T-helper 1 cell treated with Interleukin-12 subunit alpha and Interleukin-12 subunit beta and Interleukin-4 antibody, amounts not matched to agents 30 μg/mL and 1 μg/mL, for 36 hours (primary cell): ENCODE data around the gene CREB3.

Experiments used
- H3K27ac Mint-ChIP-seq: one replicate; pipeline ENCODE4 v1.8.0; 2021; ENCODE audit warnings: mild to moderate bottlenecking, mixed read lengths
- H3K27me3 Mint-ChIP-seq: one replicate; pipeline ENCODE4 v1.8.0; 2021; ENCODE audit warnings: low read depth, mixed read lengths
- H3K36me3 Mint-ChIP-seq: one replicate; pipeline ENCODE4 v1.8.0; 2021; ENCODE audit warnings: low read depth, mixed read lengths
- H3K4me1 Mint-ChIP-seq: one replicate; pipeline ENCODE4 v1.8.0; 2021; ENCODE audit warnings: low read depth, mixed read lengths
- H3K4me3 Mint-ChIP-seq: one replicate; pipeline ENCODE4 v1.8.0; 2021; ENCODE audit warnings: mild to moderate bottlenecking, moderate library complexity, mixed read lengths
- H3K9me3 Mint-ChIP-seq: one replicate; pipeline ENCODE4 v1.8.0; 2021; ENCODE audit warnings: mixed read lengths

CREB3 gene

GRCh38 chr9:35691757-35692301, 40.6 kb upstream of the CREB3 start:
- Mint-ChIP-seq H3K9me3 (no peaks in the 10 kb centered on the region), H3K4me1 (peaks cover 18% of the 10 kb centered on the region), H3K27me3 (no peaks in the 10 kb centered on the region), H3K4me3 (peak overlapping the region; percentile 79), H3K27ac (peak overlapping the region; percentile 12), H3K36me3 (peaks cover 7% of the 10 kb centered on the region)

- Mint-ChIP-seq H3K4me1 (peaks cover 7% of the 10 kb centered on the region), H3K4me3 (no peak overlapping the region), H3K27me3 (no peaks in the 10 kb centered on the region), H3K9me3 (no peaks in the 10 kb centered on the region), H3K36me3 (peaks cover 24% of the 10 kb centered on the region), H3K27ac (no peak overlapping the region)
Measured at GRCh38 chr9:35695943-35696401, 36.5 kb upstream of the CREB3 start.

- Mint-ChIP-seq H3K36me3 (peaks cover 24% of the 10 kb centered on the region), H3K4me3 (no peak overlapping the region), H3K4me1 (peaks cover 2% of the 10 kb centered on the region), H3K27me3 (no peaks in the 10 kb centered on the region), H3K9me3 (no peaks in the 10 kb centered on the region), H3K27ac (no peak overlapping the region)
Measured at GRCh38 chr9:35696520-35697215, 35.8 kb upstream of the CREB3 start.

GRCh38 chr9:35697486-35697885, 35.0 kb upstream of the CREB3 start:
- H3K27ac Mint-ChIP-seq: no peak overlapping the region
- peaks cover 24% of the 10 kb centered on the region for H3K36me3 Mint-ChIP-seq
- H3K9me3 Mint-ChIP-seq: no peaks in the 10 kb centered on the region
- peaks cover 2% of the 10 kb centered on the region for H3K4me1 Mint-ChIP-seq
- no peaks in the 10 kb centered on the region for H3K27me3 Mint-ChIP-seq
- H3K4me3 Mint-ChIP-seq: no peak overlapping the region

GRCh38 chr9:35698231-35698630, 34.2 kb upstream of the CREB3 start:
- Mint-ChIP-seq H3K36me3 (peaks cover 31% of the 10 kb centered on the region), H3K4me1 (peaks cover 2% of the 10 kb centered on the region), H3K27ac (no peak overlapping the region), H3K9me3 (no peaks in the 10 kb centered on the region), H3K27me3 (no peaks in the 10 kb centered on the region), H3K4me3 (no peak overlapping the region)

GRCh38 chr9:35700031-35700430, 32.4 kb upstream of the CREB3 start:
- no peak overlapping the region for H3K27ac Mint-ChIP-seq
- H3K27me3 Mint-ChIP-seq: no peaks in the 10 kb centered on the region
- no peak overlapping the region for H3K4me3 Mint-ChIP-seq
- no peaks in the 10 kb centered on the region for H3K9me3 Mint-ChIP-seq
- peaks cover 39% of the 10 kb centered on the region for H3K36me3 Mint-ChIP-seq
- peaks cover 2% of the 10 kb centered on the region for H3K4me1 Mint-ChIP-seq

GRCh38 chr9:35700942-35701341, 31.5 kb upstream of the CREB3 start:
- Mint-ChIP-seq H3K36me3 (peaks cover 44% of the 10 kb centered on the region), H3K4me3 (no peak overlapping the region), H3K27ac (no peak overlapping the region), H3K9me3 (no peaks in the 10 kb centered on the region), H3K27me3 (no peaks in the 10 kb centered on the region), H3K4me1 (peaks cover 2% of the 10 kb centered on the region)

- Mint-ChIP-seq H3K4me1 (no peaks in the 10 kb centered on the region), H3K9me3 (no peaks in the 10 kb centered on the region), H3K4me3 (no peak overlapping the region), H3K36me3 (peaks cover 43% of the 10 kb centered on the region), H3K27me3 (no peaks in the 10 kb centered on the region), H3K27ac (no peak overlapping the region)
Measured at GRCh38 chr9:35702696-35703095, 29.8 kb upstream of the CREB3 start.

GRCh38 chr9:35703906-35704672, 28.4 kb upstream of the CREB3 start:
- Mint-ChIP-seq H3K4me3 (no peak overlapping the region), H3K4me1 (no peaks in the 10 kb centered on the region), H3K36me3 (peaks cover 47% of the 10 kb centered on the region), H3K27ac (no peak overlapping the region), H3K27me3 (no peaks in the 10 kb centered on the region), H3K9me3 (no peaks in the 10 kb centered on the region)

- Mint-ChIP-seq H3K4me3 (no peak overlapping the region), H3K27ac (no peak overlapping the region), H3K9me3 (no peaks in the 10 kb centered on the region), H3K36me3 (peaks cover 53% of the 10 kb centered on the region), H3K27me3 (no peaks in the 10 kb centered on the region), H3K4me1 (no peaks in the 10 kb centered on the region)
Measured at GRCh38 chr9:35705372-35705771, 27.1 kb upstream of the CREB3 start.

- Mint-ChIP-seq H3K27ac (no peak overlapping the region), H3K27me3 (no peaks in the 10 kb centered on the region), H3K4me3 (no peak overlapping the region), H3K36me3 (peaks cover 58% of the 10 kb centered on the region), H3K9me3 (no peaks in the 10 kb centered on the region), H3K4me1 (no peaks in the 10 kb centered on the region)
Measured at GRCh38 chr9:35705836-35706430, 26.5 kb upstream of the CREB3 start.

GRCh38 chr9:35706951-35707350, 25.5 kb upstream of the CREB3 start:
- H3K9me3 Mint-ChIP-seq: no peaks in the 10 kb centered on the region
- no peaks in the 10 kb centered on the region for H3K27me3 Mint-ChIP-seq

GRCh38 chr9:35708146-35708545, 24.3 kb upstream of the CREB3 start:
- H3K27ac Mint-ChIP-seq: no peak overlapping the region

More at GRCh38 chr9:35706951-35707350, 25.5 kb upstream of the CREB3 start:
- H3K36me3 Mint-ChIP-seq: peaks cover 69% of the 10 kb centered on the region
- no peak overlapping the region for H3K27ac Mint-ChIP-seq
- H3K4me3 Mint-ChIP-seq: no peak overlapping the region
- H3K4me1 Mint-ChIP-seq: peaks cover 1% of the 10 kb centered on the region

GRCh38 chr9:35710818-35711500, 21.5 kb upstream of the CREB3 start:
- no peaks in the 10 kb centered on the region for H3K27me3 Mint-ChIP-seq
- H3K27ac Mint-ChIP-seq: no peak overlapping the region
- no peaks in the 10 kb centered on the region for H3K9me3 Mint-ChIP-seq
- H3K4me1 Mint-ChIP-seq: peaks cover 1% of the 10 kb centered on the region
- H3K36me3 Mint-ChIP-seq: peaks cover 73% of the 10 kb centered on the region
- H3K4me3 Mint-ChIP-seq: no peak overlapping the region

More at GRCh38 chr9:35708146-35708545, 24.3 kb upstream of the CREB3 start:
- Mint-ChIP-seq H3K4me1 (peaks cover 1% of the 10 kb centered on the region), H3K4me3 (no peak overlapping the region), H3K27me3 (no peaks in the 10 kb centered on the region), H3K36me3 (peaks cover 71% of the 10 kb centered on the region), H3K9me3 (no peaks in the 10 kb centered on the region)
